NCI-H1694 (cell line): ENCODE measurements around the gene WWTR1.

Experiments used
- DNase-seq: peaks from one replicate; lab custom pipeline; 2025; lab: John Stamatoyannopoulos, UW

The WWTR1 gene

GRCh38 chr3:149566292-149566975, 91.4 kb downstream of the WWTR1 start:
- no peak for DNase-seq

DNA sequence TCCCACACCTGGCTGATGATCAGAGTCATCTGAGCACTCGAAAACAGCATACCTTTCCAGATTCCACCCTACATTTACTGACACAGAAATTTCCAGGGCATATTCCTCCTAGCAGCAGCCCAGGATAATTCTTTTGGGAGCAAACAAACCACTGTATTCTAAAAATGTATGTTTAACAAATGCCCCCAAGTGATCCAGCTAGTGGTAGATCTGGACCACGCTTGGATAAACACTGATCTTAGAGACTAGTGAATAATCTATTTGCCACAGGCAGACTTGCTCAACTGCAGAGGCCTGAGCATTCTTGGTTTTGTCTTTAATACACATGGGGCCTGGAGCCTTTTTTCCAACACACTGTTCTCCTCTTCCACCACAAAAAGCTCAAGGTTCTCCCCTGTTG, 93.7 kb downstream of the WWTR1 start:
- no peak for DNase-seq

DNA sequence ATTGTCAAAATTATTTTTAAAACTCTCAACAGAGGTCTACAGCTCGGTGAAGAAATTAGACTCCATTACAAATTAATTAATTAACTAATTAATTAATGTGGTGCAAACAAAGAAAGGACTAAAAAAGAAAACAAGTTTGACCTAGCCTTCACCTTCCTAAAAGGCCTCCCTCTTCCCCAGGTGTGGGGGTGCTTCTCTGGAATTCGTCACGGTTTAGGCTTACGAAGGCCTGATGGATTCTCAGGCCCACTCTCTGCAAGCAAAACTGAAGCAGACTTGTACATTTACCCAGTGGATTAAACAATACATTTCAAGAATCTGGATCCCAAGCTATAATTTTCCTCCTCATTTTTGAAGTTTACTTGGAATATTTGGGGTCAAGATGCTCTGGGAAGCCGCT, 94.7 kb downstream of the WWTR1 start:
- no peak for DNase-seq

GRCh38 chr3:149560617-149561016, 97.2 kb downstream of the WWTR1 start:
- DNase-seq = no peak

GRCh38 chr3:149560001-149560400, 97.8 kb downstream of the WWTR1 start:
- DNase-seq = no peak

DNA sequence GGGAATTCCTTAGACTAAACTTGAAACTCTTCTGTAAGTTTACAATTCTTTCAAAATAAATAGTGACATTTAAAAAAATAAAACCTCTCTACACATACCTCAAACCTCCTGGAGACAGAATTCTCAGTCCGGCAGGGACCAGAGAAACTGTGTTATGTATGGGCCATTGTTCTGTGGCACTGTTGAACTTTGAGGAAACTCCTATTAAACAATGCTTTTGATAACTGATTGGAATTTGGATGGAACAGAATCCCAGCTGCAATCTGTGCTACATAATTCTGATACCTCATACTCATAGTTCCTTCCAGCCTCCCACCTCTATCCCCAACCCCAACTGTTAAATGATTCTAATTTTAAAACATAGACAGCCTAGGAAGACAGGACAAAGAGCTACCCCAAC, 98.3 kb downstream of the WWTR1 start:
- DNase-seq = no peak

GRCh38 chr3:149555927-149556326, 101.9 kb downstream of the WWTR1 start:
- no peak for DNase-seq

- DNase-seq = no peak
Measured at GRCh38 chr3:149554826-149555225, 103.0 kb downstream of the WWTR1 start.

- DNase-seq = no peak
Measured at GRCh38 chr3:149553781-149554451, 103.9 kb downstream of the WWTR1 start.

DNA sequence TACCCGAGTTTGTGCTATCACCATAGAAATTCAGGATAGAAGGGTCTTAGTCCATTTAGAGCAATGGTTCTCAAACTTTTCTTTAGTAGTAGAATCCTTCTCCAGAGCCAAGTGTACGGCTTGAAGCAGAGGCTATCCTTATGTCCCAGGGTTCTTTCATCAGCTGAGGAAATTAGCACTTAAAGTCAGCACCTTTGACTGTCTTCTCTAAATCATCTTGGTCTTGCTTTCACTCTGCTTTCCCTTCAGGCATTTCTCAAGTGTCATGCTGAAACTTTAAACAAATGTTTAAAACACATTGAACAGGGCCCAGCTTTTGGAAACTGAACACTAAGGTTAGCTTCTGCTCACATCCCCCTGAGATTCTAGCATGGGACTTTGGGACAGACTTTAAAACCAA, 105.1 kb downstream of the WWTR1 start:
- no peak for DNase-seq

DNA sequence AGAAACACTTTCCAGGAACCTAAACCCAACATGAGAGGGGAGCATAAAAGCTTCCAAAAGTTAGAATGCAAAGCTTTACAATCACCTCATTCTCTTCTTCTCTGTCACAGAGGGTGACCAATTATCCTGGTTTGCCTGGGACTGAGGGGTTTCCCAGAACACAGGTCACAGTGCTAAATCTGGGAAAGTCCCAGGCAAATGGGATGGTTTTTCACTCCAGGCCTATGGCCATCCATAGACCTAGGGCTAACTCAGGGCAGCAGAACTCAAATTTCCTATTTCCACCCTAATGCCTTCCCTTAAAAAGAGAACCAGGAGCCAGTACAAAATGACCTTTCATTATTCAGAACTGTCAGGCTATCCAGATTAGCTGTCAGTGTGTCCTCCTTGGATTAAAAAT, 106.3 kb downstream of the WWTR1 start:
- DNase-seq = no peak

DNA sequence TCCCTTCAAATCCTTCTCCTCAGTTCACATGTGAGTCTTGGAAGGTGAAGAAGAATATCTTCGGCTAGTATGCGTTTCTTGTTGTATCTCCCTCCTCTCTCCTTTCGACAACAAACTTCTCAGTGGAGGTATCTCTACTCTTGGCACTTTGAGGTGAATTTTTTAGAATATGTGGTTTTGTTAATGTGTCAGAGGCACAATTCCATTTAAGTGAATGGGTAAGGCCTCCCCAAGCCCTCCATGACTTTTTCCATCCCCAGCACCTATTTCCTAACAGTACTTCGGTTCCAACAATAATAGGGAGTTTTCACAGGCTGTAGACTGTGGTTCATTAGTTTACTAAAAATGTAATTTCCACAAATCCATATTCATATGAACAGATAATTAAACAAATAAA, 109.2 kb downstream of the WWTR1 start:
- no peak for DNase-seq

DNA sequence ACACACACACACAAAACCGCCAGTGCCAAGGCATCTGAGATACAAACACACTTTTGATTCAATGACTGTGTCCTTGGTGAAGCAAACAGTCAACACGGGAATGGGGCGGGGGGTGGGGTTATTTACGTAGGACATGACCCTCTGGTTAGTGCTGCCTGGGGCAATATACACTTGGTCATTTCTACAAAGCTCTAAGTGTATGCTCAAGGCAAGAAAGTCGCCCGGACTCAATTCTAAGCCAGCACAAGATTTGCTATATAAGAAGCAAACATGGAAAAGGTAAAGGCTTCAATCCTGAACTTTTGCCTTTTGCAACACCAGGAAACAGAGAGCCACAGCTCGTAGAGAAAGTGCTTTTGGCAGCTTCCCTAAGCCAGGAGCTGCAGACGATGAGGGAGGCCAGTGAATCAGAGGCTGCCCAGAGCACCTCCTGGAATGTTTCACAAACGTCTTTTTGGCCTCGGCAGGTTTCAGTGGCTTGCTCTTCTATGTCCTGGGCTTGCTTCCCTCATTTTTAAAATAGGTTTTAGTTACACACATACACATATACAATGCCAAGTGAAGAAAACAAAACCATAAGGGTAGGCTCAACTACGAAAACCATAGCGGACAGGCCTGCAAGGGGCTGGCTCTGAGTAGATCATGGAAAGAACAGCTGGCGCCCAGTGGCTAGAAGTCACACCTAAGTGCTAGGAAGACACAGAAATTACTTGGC, 109.7 kb downstream of the WWTR1 start:
- no peak for DNase-seq

- DNase-seq = no peak
Measured at GRCh38 chr3:149547413-149547812, 110.4 kb downstream of the WWTR1 start.

DNA sequence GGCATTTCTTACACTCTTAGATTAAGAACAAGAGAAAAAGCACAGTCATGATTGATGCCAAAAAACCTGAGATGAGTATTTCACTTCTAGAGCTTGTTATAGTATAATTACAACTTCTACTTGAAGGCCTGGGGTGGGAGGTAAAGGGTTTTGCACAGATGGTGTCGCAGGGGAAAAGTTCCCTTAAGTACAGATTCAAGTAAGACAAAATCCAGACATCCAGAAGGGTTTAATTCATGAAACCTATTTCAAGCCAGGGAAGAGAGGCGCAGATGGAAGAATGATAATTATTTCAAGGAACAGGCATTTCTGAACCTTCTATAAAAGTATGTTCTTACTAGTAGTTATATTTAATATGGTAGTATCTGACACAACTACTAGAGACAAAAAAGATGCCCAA, 112.8 kb downstream of the WWTR1 start:
- no peak for DNase-seq

GRCh38 chr3:149542375-149543312, 115.2 kb downstream of the WWTR1 start:
- DNase-seq = no peak

DNA sequence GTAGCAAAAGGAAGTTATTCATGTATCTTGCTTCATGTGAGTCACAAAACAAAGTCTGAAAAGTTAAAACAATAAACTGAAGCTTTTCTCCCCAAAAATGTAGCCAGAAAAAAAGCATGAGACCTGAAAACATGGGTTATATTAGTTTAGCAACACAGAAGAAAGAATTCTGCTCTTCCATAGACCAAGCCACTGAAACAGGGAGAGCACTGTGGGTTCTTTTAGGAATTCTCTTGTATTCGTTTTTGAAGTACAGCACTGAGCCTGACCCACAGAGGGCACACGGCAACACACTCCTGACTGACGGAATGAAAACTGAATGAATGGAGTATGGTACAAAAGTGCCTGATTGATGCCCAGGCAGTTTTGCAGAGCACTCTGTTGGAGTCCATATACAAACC, 116.7 kb downstream of the WWTR1 start:
- DNase-seq = no peak

- no peak for DNase-seq
Measured at GRCh38 chr3:149538371-149538770, 119.5 kb downstream of the WWTR1 start.

GRCh38 chr3:149536429-149536828, 121.4 kb downstream of the WWTR1 start:
- no peak for DNase-seq

- DNase-seq = no peak
Measured at GRCh38 chr3:149535333-149535685, 122.5 kb downstream of the WWTR1 start.

- DNase-seq = no peak
Measured at GRCh38 chr3:149534671-149535332, 123.0 kb downstream of the WWTR1 start.

GRCh38 chr3:149534082-149534481, 123.7 kb downstream of the WWTR1 start:
- DNase-seq = no peak
